Testis (tissue), 2 donors: ENCODE results near the gene NKAIN2.

ENCODE experiments used
- POLR2A ChIP-seq: fragments of 450-650 bp; IDR thresholded peaks from one replicate; pipeline ENCODE4 v1.6.1; 2017; ENCODE audit warnings: antibody characterized with exemption, mild to moderate bottlenecking, moderate library complexity
- TF ChIP-seq, protein P1 (sequence below), 3 experiments: fragments of 450-650 bp in 2 of 3; fragments of 200-600 bp in 1 of 3; sonication (generic) in 1 of 3; IDR thresholded peaks; one replicate each; pipeline ENCODE4 v1.5.1; 2016 to 2019; ENCODE audit warnings: antibody characterized with exemption in 3 of 3, mild to moderate bottlenecking in 2 of 3, moderate library complexity in 1 of 3

GRCh38 chr6:124007266-124007665 is 203.6 kb downstream of the NKAIN2 start:
- TF ChIP-seq, protein P1, sequence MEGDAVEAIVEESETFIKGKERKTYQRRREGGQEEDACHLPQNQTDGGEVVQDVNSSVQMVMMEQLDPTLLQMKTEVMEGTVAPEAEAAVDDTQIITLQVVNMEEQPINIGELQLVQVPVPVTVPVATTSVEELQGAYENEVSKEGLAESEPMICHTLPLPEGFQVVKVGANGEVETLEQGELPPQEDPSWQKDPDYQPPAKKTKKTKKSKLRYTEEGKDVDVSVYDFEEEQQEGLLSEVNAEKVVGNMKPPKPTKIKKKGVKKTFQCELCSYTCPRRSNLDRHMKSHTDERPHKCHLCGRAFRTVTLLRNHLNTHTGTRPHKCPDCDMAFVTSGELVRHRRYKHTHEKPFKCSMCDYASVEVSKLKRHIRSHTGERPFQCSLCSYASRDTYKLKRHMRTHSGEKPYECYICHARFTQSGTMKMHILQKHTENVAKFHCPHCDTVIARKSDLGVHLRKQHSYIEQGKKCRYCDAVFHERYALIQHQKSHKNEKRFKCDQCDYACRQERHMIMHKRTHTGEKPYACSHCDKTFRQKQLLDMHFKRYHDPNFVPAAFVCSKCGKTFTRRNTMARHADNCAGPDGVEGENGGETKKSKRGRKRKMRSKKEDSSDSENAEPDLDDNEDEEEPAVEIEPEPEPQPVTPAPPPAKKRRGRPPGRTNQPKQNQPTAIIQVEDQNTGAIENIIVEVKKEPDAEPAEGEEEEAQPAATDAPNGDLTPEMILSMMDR (IDR thresholded peaks at IDR 0.05): no peak
- no peak for TF ChIP-seq POLR2A
